Measurements from ENCODE around the gene CYBA.
A peak's percentile ranks its signal among the peaks of the same experiment; 100 is the strongest.

CYBA gene

DNA sequence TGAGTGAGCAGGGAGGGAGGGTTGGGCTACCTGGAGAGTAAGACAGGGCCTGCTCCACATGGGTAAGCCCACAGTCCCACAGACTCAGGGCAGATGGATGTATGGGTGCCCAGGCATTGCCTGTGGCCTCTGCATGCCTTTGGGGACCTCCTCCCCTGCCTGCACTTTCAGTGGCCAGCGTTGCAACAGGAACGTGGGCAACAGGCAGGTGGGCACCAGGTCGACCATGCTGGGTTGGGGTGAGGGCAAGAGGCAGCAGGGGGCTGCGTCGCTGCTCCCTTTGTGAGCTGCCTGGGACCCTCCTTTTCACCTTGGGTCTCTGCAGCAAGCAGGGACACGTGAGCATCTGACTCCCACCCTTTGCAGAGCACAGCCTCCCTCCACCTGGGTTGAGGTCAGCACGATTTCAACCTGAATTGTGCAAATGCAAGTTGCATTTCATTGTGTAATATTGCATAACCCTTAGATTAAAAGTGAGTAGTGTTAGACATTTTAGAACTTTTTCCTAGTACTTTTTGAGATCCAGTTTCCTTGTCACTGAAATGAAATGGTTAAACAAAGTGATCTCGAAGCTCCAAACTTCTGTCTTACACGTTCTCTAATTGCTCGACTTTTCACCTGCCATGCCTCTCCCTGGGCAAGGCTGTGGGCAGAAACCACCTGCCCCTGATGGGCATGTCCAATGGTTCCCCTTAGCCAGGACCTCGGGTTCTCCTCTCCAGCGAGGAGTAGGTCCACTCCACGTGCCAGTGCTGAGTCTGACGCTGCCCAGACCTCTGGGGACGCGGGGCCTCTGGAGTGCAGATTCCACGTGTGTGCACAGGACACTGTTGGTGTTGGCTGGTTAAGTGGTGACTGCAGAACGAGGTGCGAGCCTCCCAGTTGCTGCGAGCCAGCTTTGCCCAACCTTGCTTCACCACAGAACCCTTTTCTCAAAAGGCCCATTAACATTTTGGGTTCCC is 45.4 kb downstream of the CYBA start:
- H3K23ac ChIP-seq (ENCODE audit: low read length) = no peak overlapping the region
- H2AK5ac ChIP-seq (ENCODE audit: low read length) = no peak overlapping the region
- H4K12ac ChIP-seq (ENCODE audit: low read depth, low read length) = no peak overlapping the region
- H4K91ac ChIP-seq (ENCODE audit: low read depth, low read length) = no peak overlapping the region
- no peak overlapping the region for H2BK120ac ChIP-seq (ENCODE audit: insufficient read depth, low read length, poor library complexity)
- no CpG with 5 or more reads among the region's 20 CpGs for WGBS (ENCODE audit: extremely low coverage, insufficient coverage, insufficient read length)
- H3K4me1 ChIP-seq (ENCODE audit: control insufficient read depth in 1 of 2, insufficient read depth in 2 of 2, low read length in 2 of 2) = no peaks in the 10 kb centered on the region
- H4K8ac ChIP-seq (ENCODE audit: low read depth, low read length) = no peak overlapping the region
- H3K14ac ChIP-seq (ENCODE audit: low read length) = no peak overlapping the region
- no peak overlapping the region for H3K4me3 ChIP-seq (ENCODE audit: low read depth, low read length)
- H3K27me3 ChIP-seq (ENCODE audit: insufficient read depth, low read length) = no peaks in the 10 kb centered on the region
- no peak overlapping the region for H3K4ac ChIP-seq (ENCODE audit: low read depth, low read length)
- H2AFZ ChIP-seq (ENCODE audit: insufficient read depth, low read length, poor library complexity) = no peak overlapping the region
- H2BK5ac ChIP-seq (ENCODE audit: low read depth, low read length, poor library complexity) = no peak overlapping the region
- no peaks in the 10 kb centered on the region for H3K79me1 ChIP-seq (ENCODE audit: low read length)
- H3K18ac ChIP-seq (ENCODE audit: low read length) = no peak overlapping the region
- H3K9ac ChIP-seq (ENCODE audit: low read length) = no peak overlapping the region
- H3K79me2 ChIP-seq (ENCODE audit: control insufficient read depth, insufficient read depth, low read length, poor library complexity) = no peaks in the 10 kb centered on the region
- peaks cover 43 to 60% of the 10 kb centered on the region in 2 experiments for H3K36me3 ChIP-seq (ENCODE audit: control insufficient read depth in 1 of 2, insufficient read depth in 2 of 2, low read length in 2 of 2)
- H3K27ac ChIP-seq (ENCODE audit: low read depth, low read length) = no peak overlapping the region
- no peak overlapping the region for H3K4me2 ChIP-seq (ENCODE audit: low read length)
- peaks cover 2% of the 10 kb centered on the region for H3K9me3 ChIP-seq (ENCODE audit: insufficient read depth, low read depth, low read length)
- H2BK12ac ChIP-seq (ENCODE audit: low read length) = no peak overlapping the region
- no peak for DNase-seq

DNA sequence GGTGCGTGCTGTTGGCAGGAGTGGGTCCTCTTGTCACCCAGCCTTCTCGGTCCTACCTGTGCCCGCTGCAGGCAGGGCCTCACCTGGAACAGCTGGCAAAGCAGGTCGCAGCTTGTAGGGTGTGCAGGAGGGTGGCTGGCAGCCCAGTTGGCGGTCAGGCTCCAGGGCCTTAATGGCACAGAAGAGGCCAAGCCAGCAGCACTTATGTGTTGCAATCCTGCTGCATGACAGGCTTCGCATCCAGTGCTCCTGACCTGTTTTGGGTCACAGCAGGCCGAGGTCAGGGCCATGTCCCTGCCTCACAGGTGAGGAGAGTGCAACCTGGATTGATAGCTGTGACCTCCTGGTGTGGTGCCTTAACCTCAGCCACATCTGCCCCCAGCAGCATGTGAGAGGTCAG is 48.8 kb downstream of the CYBA start:
- Histone ChIP-seq H4K8ac (ENCODE audit: low read depth, low read length) (no peak overlapping the region), H3K23ac (ENCODE audit: low read length) (no peak overlapping the region), H4K91ac (ENCODE audit: low read depth, low read length) (no peak overlapping the region), H3K9me3 (ENCODE audit: insufficient read depth, low read depth, low read length) (peaks cover 2% of the 10 kb centered on the region), H3K14ac (ENCODE audit: low read length) (no peak overlapping the region), H3K4me3 (ENCODE audit: low read depth, low read length) (peak overlapping the region; percentile 27), H3K4me2 (ENCODE audit: low read length) (no peak overlapping the region), H3K79me1 (ENCODE audit: low read length) (no peaks in the 10 kb centered on the region), H3K27me3 (ENCODE audit: insufficient read depth, low read length) (no peaks in the 10 kb centered on the region), H3K36me3 (ENCODE audit: control insufficient read depth in 1 of 2, insufficient read depth in 2 of 2, low read length in 2 of 2) (peaks cover 53 to 73% of the 10 kb centered on the region in 2 experiments), H3K4ac (ENCODE audit: low read depth, low read length) (no peak overlapping the region), H2BK12ac (ENCODE audit: low read length) (no peak overlapping the region), H3K18ac (ENCODE audit: low read length) (no peak overlapping the region), H3K9ac (ENCODE audit: low read length) (no peak overlapping the region), H2BK5ac (ENCODE audit: low read depth, low read length, poor library complexity) (no peak overlapping the region), H4K12ac (ENCODE audit: low read depth, low read length) (no peak overlapping the region), H3K4me1 (ENCODE audit: control insufficient read depth in 1 of 2, insufficient read depth in 2 of 2, low read length in 2 of 2) (no peaks in the 10 kb centered on the region), H3K27ac (ENCODE audit: low read depth, low read length) (no peak overlapping the region), H2BK120ac (ENCODE audit: insufficient read depth, low read length, poor library complexity) (no peak overlapping the region), H3K79me2 (ENCODE audit: control insufficient read depth, insufficient read depth, low read length, poor library complexity) (no peaks in the 10 kb centered on the region), H2AK5ac (ENCODE audit: low read length) (no peak overlapping the region), H2AFZ (ENCODE audit: insufficient read depth, low read length, poor library complexity) (no peak overlapping the region)
- no CpG with 5 or more reads among the region's 7 CpGs for WGBS (ENCODE audit: extremely low coverage, insufficient coverage, insufficient read length)
- no peak for DNase-seq

DNA sequence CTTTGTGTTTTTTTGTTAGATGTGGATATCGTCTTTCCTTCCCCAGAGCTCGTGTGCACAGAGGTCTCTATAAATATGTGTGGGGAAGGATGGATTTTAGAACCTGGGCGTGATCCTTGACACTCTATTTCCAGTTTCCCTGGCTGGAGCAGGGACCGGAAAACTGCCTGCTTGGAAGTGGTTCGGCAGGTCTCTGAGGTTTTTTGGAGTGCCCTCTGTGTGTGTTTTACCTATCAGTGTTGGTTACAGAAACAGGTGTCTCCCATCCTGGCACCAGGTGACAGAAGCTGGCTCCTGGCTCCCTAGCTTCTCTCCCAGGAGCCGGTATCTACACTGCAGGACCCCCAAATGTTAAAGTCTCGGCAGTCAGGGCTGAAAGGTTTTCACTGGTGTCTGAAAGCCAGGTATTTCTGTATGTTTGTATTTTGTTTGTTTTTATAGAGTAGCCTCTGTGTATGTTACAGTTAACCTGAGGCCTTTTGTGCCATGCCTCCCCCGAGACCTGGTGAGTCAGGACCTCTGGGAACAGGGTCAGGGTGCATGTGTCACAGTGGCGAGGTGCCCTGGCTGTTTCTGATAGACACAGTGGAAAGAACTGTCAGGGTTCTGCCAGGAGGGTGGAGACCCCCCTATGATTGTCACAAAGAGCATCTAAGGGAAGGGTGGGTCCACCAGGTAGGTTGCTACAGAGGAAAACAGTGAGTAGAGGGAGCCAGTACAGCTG is 49.4 kb downstream of the CYBA start:
- Histone ChIP-seq H3K4me2 (ENCODE audit: low read length) (no peak overlapping the region), H3K4me3 (ENCODE audit: low read depth, low read length) (no peak overlapping the region), H4K91ac (ENCODE audit: low read depth, low read length) (no peak overlapping the region), H3K4me1 (ENCODE audit: control insufficient read depth in 1 of 2, insufficient read depth in 2 of 2, low read length in 2 of 2) (no peaks in the 10 kb centered on the region), H3K23ac (ENCODE audit: low read length) (no peak overlapping the region), H3K79me1 (ENCODE audit: low read length) (no peaks in the 10 kb centered on the region), H3K9ac (ENCODE audit: low read length) (no peak overlapping the region), H3K18ac (ENCODE audit: low read length) (no peak overlapping the region), H4K8ac (ENCODE audit: low read depth, low read length) (no peak overlapping the region), H2BK12ac (ENCODE audit: low read length) (no peak overlapping the region), H2AK5ac (ENCODE audit: low read length) (no peak overlapping the region), H2BK5ac (ENCODE audit: low read depth, low read length, poor library complexity) (no peak overlapping the region), H3K27ac (ENCODE audit: low read depth, low read length) (no peak overlapping the region), H2AFZ (ENCODE audit: insufficient read depth, low read length, poor library complexity) (no peak overlapping the region), H3K9me3 (ENCODE audit: insufficient read depth, low read depth, low read length) (peaks cover 2% of the 10 kb centered on the region), H3K79me2 (ENCODE audit: control insufficient read depth, insufficient read depth, low read length, poor library complexity) (no peaks in the 10 kb centered on the region), H2BK120ac (ENCODE audit: insufficient read depth, low read length, poor library complexity) (no peak overlapping the region), H3K14ac (ENCODE audit: low read length) (no peak overlapping the region), H3K36me3 (ENCODE audit: control insufficient read depth in 1 of 2, insufficient read depth in 2 of 2, low read length in 2 of 2) (peaks cover 48 to 67% of the 10 kb centered on the region in 2 experiments), H3K4ac (ENCODE audit: low read depth, low read length) (no peak overlapping the region), H3K27me3 (ENCODE audit: insufficient read depth, low read length) (no peaks in the 10 kb centered on the region), H4K12ac (ENCODE audit: low read depth, low read length) (no peak overlapping the region)
- no peak for DNase-seq
- no CpG with 5 or more reads among the region's 9 CpGs for WGBS (ENCODE audit: extremely low coverage, insufficient coverage, insufficient read length)

GRCh38 chr16:88600539-88600896 is 50.3 kb downstream of the CYBA start:
- Histone ChIP-seq H3K23ac (ENCODE audit: low read length) (no peak overlapping the region), H3K79me2 (ENCODE audit: control insufficient read depth, insufficient read depth, low read length, poor library complexity) (no peaks in the 10 kb centered on the region), H3K9ac (ENCODE audit: low read length) (no peak overlapping the region), H4K12ac (ENCODE audit: low read depth, low read length) (no peak overlapping the region), H3K4me2 (ENCODE audit: low read length) (no peak overlapping the region), H3K4ac (ENCODE audit: low read depth, low read length) (no peak overlapping the region), H3K27ac (ENCODE audit: low read depth, low read length) (no peak overlapping the region), H3K18ac (ENCODE audit: low read length) (no peak overlapping the region), H3K14ac (ENCODE audit: low read length) (no peak overlapping the region), H2BK5ac (ENCODE audit: low read depth, low read length, poor library complexity) (no peak overlapping the region), H2BK12ac (ENCODE audit: low read length) (no peak overlapping the region), H4K91ac (ENCODE audit: low read depth, low read length) (no peak overlapping the region), H4K8ac (ENCODE audit: low read depth, low read length) (no peak overlapping the region), H3K4me1 (ENCODE audit: control insufficient read depth in 1 of 2, insufficient read depth in 2 of 2, low read length in 2 of 2) (no peaks in the 10 kb centered on the region), H2BK120ac (ENCODE audit: insufficient read depth, low read length, poor library complexity) (no peak overlapping the region), H3K27me3 (ENCODE audit: insufficient read depth, low read length) (no peaks in the 10 kb centered on the region), H3K9me3 (ENCODE audit: insufficient read depth, low read depth, low read length) (peaks cover 2% of the 10 kb centered on the region), H2AFZ (ENCODE audit: insufficient read depth, low read length, poor library complexity) (no peak overlapping the region), H3K79me1 (ENCODE audit: low read length) (no peaks in the 10 kb centered on the region), H3K36me3 (ENCODE audit: control insufficient read depth in 1 of 2, insufficient read depth in 2 of 2, low read length in 2 of 2) (peaks cover 45 to 62% of the 10 kb centered on the region in 2 experiments), H3K4me3 (ENCODE audit: low read depth, low read length) (no peak overlapping the region), H2AK5ac (ENCODE audit: low read length) (no peak overlapping the region)
- DNase-seq = no peak
- no CpG with 5 or more reads among the region's 6 CpGs for WGBS (ENCODE audit: extremely low coverage, insufficient coverage, insufficient read length)

Measured in trophoblast cell (in vitro differentiated cells and primary cell).